Right lobe of liver (tissue), 4 donors: ENCODE data around the gene PCNX2.

Experiments used
- POLR2A ChIP-seq: fragments of 450-650 bp; IDR thresholded peaks from one replicate; pipeline ENCODE4 v1.6.1; 2017; ENCODE audit warnings: antibody characterized with exemption, mild to moderate bottlenecking
- TF ChIP-seq, protein P1 (sequence below), 4 donors: fragments of 200-600 bp in 3 of 4; fragments of 450-650 bp in 1 of 4; IDR thresholded peaks; one replicate each; pipeline versions ENCODE4 v1.5.1 to v1.8.0; 2016 to 2022; ENCODE audit warnings: antibody characterized with exemption in 4 of 4, mild to moderate bottlenecking in 2 of 4
- donor health status: DM: no; HTN: no; CAD: no.
- donor health status: DM: no; HTN: no; CAD: no.
- donor health status: DM: no; HTN: yes; CAD: no.

- TF ChIP-seq POLR2A, result no peak
- TF ChIP-seq, protein P1, sequence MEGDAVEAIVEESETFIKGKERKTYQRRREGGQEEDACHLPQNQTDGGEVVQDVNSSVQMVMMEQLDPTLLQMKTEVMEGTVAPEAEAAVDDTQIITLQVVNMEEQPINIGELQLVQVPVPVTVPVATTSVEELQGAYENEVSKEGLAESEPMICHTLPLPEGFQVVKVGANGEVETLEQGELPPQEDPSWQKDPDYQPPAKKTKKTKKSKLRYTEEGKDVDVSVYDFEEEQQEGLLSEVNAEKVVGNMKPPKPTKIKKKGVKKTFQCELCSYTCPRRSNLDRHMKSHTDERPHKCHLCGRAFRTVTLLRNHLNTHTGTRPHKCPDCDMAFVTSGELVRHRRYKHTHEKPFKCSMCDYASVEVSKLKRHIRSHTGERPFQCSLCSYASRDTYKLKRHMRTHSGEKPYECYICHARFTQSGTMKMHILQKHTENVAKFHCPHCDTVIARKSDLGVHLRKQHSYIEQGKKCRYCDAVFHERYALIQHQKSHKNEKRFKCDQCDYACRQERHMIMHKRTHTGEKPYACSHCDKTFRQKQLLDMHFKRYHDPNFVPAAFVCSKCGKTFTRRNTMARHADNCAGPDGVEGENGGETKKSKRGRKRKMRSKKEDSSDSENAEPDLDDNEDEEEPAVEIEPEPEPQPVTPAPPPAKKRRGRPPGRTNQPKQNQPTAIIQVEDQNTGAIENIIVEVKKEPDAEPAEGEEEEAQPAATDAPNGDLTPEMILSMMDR (IDR thresholded peaks at IDR 0.05), result no peak
These were observed 210.0 kb downstream of the PCNX2 start for GRCh38 chr1:233085566-233085965.
